A673 (cell line): ENCODE results near the gene TRPM3.

Source experiments
- CTCF ChIP-seq: fragments of 300-800, 200-600 bp; sonication (generic); conservative IDR thresholded peaks from 2 replicates; pipeline ENCODE4 v1.5.1; 2017; ENCODE audit warnings: low read depth, mild to moderate bottlenecking, antibody characterized with exemption, low read length, moderate library complexity, mixed read lengths
- EZH2 ChIP-seq: fragments of 200-600 bp; sonication (generic); IDR thresholded peaks from 2 replicates; pipeline ENCODE4 v1.6.1; 2017; ENCODE audit warnings: borderline replicate concordance, low read depth, mild to moderate bottlenecking, mixed read lengths, antibody characterized with exemption, low read length; ENCODE audit not compliant: poor library complexity, severe bottlenecking

- no peak for TF ChIP-seq CTCF
- TF ChIP-seq EZH2 = no peak
These were observed 25.9 kb upstream of the TRPM3 start for GRCh38 chr9:71147368-71147767.
